Cerebellar cortex (tissue), 1 donor: ENCODE measurements around the gene NAPEPLD.

Experiments used
- DNase-seq: peaks from one replicate; pipeline ENCODE4 v3.0.0-alpha.2; 2015; ENCODE audit warnings: low spot score

The NAPEPLD gene

DNA sequence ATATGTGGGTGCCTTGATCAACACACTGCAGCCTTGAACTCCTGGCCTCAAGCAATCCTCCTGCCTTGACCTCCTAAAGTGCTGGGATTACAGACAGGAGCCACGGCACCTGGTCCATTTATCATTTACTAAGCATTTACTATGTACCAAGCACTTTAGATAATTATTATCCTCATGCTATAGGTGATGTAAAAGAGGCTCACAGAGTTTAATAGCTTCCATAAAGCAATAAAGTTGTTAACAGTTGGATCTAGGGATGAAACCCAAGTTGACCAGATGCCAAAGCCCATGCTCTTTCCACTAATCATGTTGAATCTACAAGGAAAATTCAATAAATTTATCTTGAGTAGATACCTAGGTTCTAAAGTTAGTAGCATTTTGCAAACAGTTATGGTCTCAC is 5.0 kb downstream of the NAPEPLD start:
- no peak for DNase-seq

DNA sequence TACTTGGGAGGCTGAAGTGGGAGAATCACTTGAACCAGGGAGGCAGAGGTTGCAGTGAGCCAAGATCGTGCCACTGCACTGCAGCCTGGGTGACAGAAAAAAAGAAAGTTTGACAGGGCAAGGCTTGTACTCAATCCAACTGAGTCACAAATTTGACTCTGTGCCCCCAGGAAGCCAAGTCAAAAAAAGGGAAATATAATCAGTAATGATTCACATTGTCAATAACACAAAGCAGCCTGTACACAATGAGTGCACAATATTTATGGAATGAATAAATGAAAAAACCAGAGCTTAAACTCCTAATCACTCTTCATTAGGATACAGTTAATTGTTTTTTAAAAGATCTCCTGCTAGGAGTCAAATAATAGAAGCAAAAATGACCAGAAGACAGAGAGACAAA is 6.4 kb downstream of the NAPEPLD start:
- no peak for DNase-seq

DNA sequence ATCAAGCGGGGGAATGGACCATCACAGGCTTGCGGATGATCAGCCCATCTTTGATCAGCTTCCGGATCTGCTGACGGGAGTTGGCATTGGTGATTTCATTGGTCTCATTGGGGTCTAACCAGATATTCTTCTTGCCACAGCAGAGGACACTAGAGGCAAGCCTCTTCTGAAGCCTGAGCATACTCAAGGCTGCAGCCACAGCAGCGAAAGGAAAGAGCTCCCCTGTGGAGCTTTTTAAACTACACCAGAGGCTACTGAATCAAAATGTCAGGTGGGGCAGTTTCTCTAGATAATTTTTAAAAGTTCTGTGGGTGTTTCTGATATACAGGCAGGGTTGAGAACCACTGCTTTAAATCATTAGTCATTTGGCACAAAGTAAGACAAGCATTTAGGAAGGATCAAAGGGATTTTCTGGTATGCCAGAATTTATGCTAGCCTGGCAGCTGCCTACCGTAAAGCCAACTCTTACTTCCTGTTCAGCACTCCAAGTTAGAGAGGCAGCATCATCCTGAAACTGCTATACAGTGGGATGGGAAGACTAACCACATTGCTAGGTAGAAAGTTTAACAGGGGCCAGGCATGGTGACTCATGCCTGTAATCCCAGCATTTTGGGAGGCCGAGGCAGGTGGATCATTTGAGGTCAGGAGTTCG is 7.0 kb downstream of the NAPEPLD start:
- no peak for DNase-seq

DNA sequence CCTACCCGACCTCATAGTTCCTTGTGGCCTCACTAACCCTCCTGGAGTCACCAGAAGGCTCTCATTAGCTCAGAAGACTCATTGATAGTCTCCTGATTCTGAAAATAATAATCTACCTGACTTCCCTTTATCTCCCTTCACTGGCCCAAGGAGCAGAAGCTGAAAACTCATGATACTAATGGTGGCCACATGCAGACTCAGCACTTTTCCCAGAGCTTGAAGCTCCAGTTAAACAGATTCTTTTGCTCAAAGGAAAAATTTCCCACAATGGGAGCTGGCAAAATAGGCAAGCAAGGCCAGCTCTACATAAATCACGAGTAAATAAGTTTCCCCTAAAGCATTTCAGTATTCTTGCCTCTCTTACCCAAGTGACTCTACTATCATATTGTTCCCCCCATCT is 8.2 kb downstream of the NAPEPLD start:
- DNase-seq: no peak

DNA sequence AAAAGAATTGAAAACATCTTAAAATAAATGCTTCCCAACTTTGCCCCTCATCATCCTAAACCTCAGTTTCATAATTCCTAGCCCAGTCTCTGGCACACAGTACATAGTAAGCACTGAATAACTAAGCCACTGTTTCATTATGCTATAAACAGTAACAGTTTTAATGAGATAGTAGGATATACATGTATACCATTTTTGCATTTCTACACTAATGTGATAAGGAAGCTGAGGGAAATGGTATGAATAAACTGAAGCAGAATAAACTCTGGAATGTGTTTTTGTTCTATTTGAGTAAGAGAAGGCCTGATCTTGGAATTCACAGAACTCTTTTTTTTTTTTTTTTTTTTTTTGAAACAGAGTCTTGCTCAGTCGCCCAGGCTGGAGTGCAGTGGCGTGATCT is 8.8 kb downstream of the NAPEPLD start:
- no peak for DNase-seq

DNA sequence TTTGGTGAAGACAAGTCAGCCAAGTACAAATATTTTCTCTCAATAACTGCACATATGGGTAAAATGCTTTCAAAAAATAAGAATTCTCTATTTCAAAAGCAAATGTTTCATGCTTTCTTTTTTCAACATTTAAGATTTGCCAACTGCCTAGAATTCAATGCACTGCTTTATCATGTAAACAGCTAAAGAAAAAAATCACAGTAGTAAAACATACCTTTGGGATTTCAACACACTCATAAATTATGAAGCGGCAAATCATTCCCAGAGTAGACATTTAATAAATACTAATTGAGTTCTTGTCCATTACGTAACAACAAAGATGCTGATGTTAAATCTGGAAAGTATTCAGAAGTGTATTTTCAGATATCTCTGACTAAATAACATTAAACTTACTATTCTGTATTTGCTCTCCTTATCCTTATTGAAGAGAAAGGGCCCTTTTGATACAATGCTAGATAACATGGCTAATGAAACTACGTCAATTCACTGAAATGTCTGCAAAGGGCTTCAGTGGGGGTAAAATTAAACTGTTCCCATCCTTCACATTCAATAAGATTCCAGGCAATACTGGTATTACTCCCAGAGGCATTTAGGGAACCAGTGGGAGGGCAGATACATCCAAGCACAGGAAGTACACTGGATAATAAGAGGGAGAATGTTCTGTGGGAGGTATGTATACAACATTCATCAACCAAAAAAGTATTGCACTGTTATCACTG is 13.9 kb downstream of the NAPEPLD start:
- DNase-seq: no peak

DNA sequence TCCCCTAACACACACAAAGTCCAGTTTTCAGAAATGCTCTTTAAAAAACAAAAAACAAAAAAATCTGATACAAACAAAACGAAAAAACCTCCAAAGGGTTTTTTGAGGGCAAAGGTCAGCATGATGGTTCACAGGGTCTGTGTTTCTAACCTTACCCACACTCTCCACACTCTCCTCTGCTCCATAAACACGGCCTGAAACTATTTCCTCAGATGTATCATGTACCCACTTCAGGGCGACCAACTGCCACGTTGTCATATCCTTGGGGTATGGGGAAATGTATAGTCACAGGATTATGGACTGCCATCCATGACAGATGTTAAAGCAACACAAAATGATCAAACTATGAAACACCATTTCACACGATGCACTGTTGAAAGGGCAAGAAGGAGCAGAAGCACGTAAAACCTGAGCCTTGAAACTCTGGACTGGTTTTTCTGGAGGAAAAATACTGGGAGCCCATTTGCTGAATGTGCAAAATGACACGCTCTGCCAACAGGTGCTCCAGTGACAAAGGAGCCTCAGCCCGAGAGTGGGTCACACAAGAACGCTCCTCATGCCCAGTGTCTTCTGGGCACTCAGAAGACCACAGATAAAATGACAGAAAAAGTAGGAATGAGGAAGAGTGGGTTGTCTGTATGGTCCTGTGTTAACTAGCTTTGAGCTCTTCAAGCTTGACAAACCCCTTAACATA is 15.8 kb downstream of the NAPEPLD start:
- DNase-seq: no peak

DNA sequence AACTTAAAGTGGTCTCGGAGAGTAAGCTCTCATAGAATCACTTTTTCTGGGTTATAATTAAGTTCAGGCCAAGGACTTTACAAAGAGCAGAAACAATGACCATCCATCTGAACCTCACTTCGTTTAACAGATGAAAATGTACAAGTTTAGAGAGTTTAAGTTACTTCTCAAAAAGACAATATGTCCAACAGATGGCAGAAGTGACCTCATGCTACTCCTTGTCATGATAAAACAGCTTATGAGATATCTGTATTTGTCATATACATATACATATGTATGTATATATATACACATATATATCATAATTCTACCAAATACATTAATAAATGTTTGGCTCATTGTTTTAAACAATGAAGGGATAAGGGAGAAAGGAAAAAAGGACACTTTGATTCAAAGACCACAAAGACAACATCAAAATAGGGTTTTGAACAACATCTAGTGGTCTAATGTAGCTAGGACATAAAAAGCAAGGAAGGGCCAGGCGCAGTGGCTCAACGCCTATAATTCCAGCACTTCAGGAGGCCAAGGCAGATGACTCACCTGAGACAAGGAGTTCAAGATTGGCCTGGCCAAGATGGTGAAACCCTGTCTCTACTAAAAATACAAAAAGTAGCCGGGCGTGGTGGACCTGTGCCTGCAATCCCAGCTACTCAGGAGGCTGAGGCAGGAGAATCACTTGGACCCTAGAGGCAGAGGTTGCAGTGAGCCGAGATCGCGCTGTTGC is 17.8 kb downstream of the NAPEPLD start:
- DNase-seq: no peak

DNA sequence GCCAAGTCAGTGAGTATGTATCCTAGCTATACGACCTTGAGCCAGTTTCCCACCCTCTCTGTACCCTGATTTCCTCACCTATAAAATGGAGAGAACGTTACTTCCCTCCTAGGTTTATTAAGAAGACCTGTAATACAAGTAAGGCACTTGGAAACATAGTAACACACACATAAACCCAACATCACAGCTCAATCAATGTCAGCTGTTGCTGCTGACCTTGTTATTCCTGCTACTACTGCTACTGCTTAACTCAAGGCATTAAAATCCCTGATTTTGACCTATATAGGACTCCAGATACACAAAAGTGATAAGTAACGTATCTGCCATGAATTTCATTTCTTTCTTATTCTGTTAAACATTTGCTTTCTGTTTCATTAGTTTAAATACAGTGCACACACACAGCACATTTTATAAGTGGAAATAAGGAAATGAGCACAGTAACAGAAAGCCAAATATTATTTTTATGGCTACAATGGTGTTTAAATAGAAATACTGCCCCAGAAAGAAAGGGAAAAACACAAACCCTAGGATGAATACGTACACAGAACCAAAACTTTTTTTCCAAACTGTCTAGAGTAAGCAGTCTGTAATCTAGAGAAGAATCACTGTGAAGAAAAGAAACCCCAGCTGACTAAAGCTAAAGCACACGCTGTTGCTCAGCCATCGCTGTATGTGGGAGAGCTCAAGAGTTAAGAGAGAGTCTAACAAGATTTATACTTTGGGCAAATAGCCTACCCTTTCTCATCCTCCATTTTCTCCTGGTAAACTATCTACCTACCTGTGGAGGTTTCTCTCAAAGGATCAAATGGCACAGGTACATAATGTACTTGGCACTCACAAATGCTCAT is 19.0 kb downstream of the NAPEPLD start:
- no peak for DNase-seq

DNA sequence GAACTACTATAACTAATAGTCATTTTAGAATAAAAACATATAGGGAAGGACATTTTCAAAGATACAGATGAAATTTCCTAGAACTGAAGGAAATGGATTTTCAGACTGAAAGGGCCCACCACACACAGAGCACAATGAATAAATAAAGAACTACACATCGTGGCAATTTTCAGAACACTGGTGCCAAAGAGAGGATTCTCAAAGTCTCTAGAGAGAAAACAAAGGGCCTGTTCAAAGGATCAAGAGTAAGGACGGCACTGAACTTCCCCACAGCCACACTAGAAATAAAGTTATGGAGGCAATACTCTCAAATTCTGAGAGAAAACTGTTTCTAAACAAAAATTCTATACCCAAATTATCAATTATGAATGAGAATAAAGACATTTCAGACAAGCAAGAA is 21.9 kb downstream of the NAPEPLD start:
- DNase-seq: no peak

DNA sequence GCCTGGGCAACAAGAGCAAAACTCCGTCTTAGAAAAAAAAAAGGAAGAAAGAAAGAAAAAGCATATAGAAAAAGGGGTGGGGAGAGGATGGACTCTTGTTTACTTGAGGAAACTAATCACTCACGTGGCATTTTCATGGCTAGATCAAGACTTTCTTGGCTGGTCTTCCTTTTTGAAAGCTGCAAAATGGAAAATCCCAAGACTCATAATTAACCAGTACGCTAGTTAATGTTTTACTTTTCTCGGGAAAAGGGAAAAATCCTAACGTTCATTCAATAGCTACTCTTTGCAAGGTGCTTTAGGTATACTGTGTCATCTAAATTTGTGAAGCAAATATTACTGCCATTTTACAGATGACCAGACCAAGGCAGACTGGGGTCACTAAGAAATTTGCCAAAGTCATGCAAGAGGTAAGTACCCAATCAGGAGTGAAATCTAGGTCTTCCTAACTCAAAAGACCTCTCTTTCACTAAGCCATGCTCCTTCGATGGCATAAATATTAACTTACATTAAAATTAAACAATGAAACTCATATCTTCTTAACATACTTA is 24.4 kb downstream of the NAPEPLD start:
- no peak for DNase-seq

DNA sequence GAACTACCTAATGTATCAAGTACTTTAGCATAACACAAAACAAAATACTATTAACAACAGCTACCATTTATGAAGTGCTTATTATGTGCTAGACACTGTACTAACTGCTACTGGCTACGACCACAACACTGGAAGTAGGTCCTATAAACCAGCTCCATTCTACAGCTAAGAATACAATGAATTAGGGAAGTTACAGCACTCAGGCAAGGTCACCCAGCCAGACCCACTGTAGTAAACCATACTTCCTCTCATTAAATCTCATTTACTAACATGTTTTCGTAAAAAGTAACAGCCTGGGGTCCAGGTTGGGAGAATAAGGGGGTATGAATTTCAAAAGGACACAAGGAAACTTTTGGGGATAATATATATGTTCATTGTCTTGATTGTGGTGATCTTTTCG is 25.4 kb downstream of the NAPEPLD start:
- no peak for DNase-seq

DNA sequence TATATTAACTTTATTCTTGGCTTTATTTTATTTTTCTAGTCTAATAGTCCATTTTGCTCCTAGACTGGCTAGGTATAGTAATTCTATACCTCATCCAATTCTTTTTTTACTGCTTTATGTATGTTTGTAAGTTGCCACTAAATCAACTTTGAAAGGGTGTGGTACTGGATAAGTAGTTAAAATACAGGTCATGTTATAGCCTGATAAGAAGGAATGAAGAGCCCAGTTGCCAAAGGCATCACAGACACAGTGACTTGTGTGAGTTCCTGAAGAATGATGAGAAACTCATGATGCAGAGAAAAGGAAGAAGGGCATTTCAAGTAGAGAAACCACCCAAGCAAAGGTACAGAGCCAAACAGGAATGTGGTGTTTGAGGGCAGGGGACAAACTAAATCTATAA is 27.3 kb downstream of the NAPEPLD start:
- DNase-seq: no peak

DNA sequence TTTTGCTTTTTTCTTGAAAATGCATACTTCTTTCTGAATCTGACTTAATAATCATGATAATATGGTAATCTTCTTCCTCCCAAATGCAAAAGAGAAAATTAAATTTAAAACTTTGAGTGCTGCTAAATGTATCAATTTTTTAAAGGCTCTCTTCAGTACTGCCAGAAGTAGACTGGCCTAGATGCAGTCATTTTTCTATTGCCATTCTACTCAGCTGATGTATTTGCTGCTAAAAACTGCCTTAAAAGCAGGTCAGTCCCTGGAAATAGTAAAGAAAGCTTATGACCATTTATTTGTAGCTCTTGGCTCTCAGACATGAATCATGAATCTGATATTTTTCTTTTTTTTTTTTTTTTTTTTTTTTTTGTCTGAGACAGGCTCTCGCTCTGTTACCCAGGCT is 28.5 kb downstream of the NAPEPLD start:
- DNase-seq: no peak

DNA sequence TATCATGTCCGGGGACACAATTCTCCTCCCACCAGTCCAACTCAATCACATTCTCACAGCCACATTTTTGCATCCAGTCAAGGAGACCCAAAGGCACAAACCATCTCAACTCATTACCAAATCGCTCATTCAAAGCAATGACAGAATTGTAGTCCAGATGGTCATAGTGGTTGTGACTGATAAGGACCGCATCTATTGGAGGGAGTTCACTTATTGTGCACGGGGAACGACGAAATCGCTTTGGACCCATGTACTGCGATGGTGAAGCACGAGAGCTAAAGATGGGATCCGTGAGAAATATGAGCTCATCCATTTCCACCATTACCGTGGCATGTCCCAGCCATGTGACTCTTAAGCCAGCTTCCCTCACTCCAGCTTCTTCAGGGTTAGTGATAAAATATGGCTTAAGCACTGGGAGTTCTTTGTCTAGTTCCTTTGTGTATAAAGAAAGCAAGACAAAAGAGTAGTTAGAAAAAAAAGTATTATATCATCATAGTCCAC is 29.1 kb downstream of the NAPEPLD start:
- DNase-seq: no peak

DNA sequence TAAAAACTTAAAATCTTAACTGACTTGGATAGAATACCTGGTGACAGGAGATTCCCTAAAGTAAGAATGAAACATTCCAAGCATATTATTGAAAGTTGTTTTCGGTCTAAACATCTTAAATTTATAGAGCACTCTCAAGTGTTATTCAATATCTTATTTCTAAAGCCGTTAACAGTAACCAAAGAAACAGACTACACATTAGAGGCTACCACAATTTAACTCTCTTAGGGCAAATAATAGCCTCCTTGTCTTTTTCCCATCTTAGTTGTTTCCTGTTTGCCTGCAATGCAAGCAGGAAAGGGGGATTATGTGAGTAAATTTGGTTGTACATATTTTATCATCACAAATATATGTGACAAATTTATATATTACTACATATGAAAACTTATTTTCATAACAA is 31.4 kb downstream of the NAPEPLD start:
- DNase-seq: no peak

DNA sequence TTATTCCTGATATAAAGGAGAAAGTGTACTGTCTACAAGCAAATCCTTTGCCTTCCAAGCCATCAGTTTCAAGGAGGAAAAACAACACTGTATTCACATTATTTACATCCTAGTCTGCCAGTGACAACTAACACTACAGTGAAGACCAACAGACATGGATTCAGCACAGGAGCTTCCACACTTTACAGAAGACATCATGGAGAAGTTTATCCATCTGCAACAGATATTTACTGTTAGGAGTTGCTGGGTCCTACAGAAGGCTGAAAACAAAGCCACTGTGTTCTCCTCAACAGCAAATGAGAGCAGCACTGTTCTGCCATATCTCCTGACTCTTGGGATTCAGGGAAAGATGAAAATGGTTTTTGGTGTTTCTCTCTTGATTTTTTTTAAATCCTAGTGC is 31.9 kb downstream of the NAPEPLD start:
- DNase-seq: no peak

DNA sequence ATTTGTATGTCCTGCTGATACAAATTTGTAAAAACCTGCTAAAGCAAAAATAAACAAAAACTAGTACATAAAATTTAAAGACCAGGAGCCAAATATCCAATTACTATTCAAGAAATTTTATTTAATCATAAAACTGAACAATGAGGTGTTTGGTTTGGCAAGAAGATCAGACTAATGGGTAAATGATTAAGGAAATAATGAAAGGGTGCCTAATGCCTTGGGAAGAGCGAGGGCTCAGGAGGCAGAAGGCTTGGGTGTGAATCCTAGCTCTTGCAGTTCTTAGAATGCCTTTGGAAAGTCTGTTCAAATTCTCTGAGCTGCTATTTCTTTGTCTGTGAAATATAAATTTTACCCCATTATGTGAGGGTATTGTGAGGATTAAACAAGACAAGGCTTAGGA is 32.4 kb downstream of the NAPEPLD start:
- DNase-seq: no peak

DNA sequence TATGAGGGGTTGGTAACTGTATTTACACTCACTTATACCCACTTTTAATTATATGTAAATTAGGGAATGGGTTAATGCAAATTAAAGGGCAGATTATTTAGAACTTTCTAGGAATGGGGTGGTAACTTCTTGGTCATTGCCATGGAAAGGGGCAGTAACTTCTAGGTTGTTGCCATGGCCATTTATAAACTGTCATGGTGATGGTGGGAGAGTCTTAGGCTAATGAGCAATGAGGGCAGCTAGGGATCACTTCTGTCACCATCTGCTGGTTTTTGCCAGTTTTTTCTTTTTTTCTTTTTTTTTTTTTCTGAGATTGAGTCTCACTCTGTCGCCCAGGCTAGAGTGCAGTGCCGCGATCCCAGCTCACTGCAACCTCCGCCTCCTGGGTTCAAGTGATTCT is 33.1 kb downstream of the NAPEPLD start:
- DNase-seq: no peak

DNA sequence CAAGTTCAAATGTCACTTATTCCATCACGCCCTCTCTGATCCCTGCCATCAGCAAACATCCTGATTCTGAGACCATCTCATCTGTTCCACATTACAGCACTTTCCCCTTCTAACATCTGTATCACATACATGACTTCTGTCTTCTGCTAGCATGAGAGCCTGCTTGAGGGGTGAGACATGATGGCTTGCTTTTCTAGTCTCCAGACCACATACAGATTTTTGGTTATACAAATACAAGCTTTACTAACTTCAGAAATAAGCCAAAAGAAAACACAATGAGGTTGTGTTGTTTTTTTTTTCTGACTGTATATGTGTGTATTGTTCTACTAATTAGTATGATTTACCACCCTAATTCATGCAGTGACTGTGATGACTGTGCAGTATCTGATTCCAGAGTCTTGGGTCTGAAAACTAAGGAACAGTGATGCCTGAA is 34.3 kb downstream of the NAPEPLD start:
- no peak for DNase-seq

DNA sequence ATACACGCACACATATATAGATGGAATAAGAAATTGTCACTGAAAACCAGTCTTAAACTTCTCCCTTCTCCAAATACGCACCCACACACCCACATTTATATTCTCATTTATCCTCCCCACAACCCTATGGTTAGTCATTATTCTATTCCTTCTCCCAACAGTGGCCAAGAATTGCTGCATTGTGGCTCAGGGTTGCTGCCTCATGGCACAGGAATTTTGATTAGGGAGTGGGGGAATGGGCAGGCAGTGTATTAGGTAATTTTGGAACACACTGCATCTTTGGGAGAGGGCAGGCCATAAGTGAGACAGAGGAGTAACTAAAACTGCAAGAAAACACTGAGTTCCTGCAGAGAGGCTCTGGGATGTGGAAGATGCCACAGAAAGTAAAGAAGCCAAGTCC is 35.7 kb downstream of the NAPEPLD start:
- DNase-seq: no peak
